HG03460 (cell line): ENCODE results near the gene CLEC18B.
"Not testable (repeated sequence)": the region's sequence is repeated elsewhere in the genome, so short reads cannot be mapped to it uniquely, and the experiment has no call there.

Source experiments
- ATAC-seq: cut with Tn5 transposase; IDR thresholded peaks from one replicate; pipeline ENCODE4 v1.9.1; 2021; ENCODE audit not compliant: unreplicated experiment

Gene CLEC18B

GRCh38 chr16:74446866-74447265 lies 25.6 kb upstream of the CLEC18B start:
- ATAC-seq: no peak

DNA sequence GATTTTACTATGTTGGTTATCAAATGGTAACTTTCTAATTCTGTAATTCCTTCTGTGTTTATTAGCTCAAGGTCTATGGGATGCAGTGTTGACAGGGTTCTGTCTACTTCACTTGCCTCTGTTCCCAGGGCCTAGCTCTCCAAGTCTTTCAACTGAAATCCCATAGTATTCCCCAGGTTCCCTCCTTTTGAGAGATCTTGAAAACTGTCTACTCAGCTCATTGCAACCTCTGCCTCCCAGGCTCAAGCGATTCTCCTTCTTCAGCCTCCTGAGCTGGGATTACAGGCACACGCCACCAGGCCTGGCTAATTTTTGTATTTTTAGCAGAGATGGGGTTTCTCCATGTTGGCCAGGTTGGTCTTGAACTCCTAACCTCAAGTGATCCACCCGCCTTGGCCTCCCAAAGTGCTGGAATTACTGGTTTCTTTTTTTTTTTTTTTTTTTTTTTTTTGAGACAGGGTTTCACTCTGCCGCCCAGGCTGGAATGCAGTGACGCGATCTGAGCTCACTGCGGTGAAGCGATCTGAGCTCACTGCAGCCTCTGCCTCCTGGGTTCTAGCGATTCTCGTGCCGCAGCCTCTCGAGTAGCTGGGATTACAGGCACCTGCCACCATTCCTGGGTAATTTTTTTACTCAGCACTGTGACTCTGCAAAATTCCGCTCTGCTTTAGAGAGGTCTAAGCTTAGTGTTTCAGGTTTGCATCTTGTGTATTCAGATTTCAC lies 22.5 kb upstream of the CLEC18B start:
- ATAC-seq: not testable (repeated sequence)

DNA sequence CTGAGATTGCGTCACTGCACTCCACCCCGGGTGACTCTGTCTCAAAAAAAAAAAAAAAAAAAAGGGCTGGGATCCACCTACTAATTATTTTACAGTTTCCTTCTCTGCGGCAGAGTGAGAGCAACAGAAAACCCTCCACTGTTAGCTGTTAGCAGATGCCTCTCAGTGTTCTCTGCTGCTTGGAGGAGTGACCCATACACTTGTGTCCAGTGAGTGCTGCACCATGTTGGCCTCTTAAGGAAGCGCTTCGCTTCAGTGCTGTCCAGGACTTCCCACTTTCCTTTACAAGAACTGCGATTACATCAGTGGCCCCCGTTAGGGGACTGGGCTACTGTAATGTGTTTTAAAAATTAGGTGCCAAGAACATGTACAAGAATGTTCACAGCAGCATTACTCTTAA lies 18.4 kb upstream of the CLEC18B start:
- ATAC-seq: no peak

DNA sequence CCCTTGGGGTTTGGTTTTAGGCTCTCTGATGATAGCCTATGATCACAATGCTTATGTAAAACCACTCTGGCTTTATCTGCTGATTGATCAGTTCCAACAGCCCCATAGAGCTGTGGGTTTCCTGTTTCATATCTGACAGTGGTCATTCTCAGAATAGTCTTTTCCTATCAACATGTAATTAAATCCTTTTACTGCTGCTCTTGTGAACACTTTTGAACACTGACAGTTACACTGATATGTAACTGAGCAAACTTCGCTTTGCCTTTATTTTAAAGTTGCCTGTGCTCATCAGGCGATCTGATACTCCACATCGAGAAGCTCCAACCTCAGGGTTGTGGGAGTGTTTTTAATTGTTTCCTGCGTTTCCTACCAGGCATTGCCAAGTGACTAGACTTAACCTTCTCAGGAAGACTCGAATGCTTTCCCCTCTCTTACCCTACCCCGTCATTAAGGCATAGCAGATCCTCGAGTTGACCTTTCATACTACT lies 17.3 kb upstream of the CLEC18B start:
- no peak for ATAC-seq

- no peak for ATAC-seq
Measured at GRCh38 chr16:74431516-74431915, 10.2 kb upstream of the CLEC18B start.

DNA sequence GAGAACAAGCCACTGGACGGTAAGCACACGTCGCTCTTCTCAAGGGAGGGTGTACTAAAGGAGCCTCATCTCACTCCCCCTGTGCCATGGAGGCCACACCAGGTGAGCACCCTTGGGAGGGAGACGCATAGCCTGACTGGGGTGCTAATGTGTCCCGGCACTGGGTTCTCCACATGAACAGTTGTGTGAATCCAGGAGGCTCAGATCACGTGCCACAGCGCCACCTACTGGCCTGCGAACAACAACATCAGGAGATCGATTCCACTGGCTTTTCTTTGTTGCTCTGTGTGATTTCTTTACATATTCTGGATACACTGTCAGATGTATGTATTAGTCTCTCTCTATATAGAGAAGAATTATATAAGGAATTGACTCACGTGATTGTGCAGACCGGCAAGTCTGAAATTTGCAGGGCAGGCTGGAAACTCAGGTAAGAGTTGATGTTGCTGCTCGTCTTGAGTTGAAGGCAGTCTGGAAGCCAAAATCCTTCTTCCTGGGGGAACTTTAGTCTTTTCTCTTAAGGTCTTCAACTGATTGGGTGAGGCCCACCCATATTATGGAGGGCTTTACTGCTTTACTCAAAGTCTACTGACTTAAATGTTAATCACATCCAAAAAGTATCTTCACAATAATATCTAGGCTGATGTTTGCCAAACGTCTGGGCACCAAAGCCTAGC lies 8.9 kb upstream of the CLEC18B start:
- ATAC-seq: not testable (repeated sequence)

DNA sequence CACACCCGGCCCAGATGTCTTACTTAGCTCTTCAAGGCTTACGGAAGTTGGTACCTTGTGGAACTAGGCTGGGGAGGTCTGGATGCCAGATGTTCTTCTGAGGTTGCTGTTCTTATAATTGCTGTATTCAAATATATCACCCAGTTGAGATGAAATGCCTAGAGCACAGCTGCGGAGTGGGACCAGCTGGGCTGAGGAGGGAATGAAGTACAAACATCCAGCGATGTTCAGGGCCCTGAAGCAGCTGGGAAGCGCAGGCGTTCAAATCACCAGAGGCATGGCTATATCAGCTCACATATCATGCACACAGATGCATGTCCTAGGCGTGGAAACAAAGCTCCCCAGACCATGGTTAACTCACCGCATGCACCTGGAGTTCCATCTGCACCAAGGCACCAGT lies 7.2 kb upstream of the CLEC18B start:
- ATAC-seq: not testable (repeated sequence)

DNA sequence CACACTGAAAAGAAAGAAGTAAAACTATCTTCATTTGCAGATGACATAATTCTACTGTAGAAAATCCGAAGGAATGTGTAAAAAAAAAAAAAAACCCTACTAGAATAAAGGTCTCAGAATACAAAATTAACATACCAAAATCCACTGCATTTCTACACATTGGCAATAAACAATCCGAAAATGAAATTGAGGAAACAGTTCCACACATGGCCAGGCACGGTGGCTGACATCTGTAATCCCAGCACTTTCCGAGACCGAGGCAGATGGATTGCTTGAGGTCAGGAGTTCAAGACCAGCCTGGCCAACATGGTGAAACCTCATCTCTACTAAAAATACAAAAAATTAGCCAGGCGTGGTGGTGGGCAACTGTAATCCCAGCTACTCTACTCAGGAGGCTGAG lies 4.5 kb upstream of the CLEC18B start:
- ATAC-seq: not testable (repeated sequence)

- ATAC-seq: not testable (repeated sequence)
Measured at GRCh38 chr16:74423721-74424120, 2.4 kb upstream of the CLEC18B start.

DNA sequence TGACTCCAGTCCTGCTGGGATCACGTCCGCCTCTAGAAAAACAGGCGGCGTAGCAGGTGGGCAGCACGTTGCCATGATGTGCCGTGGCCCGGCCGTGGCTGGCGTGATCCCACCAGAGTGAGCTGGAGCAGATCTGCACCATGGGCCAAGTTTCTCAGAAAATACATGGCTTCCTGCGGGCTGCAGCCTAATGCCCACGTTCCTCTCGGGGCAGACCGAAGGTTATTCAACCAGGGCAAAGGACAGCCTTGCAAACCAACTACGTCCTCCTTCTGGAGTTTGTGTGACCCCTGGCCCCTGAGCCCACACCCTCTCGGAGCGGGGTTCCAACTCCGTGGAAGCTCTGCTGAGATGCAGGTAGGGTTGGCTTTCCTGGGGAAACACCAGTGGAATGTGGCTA lies 808 bp upstream of the CLEC18B start:
- ATAC-seq: not testable (repeated sequence)

GRCh38 chr16:74421482-74421785 lies 156 bp upstream of the CLEC18B start:
- ATAC-seq: not testable (repeated sequence)

GRCh38 chr16:74419811-74420210 lies 1.5 kb downstream of the CLEC18B start:
- not testable (repeated sequence) for ATAC-seq

- not testable (repeated sequence) for ATAC-seq
Measured at GRCh38 chr16:74417897-74418296, 3.4 kb downstream of the CLEC18B start.

DNA sequence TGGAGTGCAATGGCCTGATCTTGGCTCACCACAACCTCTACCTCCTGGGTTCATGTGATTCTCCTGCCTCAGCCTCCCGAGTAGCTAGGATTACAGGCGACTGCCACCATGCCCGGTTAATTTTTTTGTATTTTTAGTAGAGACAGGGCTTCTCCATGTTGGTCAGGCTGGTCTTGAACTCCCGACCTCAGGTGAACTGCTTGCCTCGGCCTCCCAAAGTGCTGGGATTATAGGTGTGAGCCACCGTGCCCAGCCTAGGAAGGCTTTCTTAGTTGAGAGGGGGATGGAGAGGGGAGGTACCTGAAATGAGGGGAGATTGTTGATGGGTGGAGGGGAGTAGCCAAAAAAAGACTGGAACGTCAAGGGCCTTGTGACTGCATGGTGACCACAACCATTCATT lies 7.4 kb downstream of the CLEC18B start:
- ATAC-seq: not testable (repeated sequence)

DNA sequence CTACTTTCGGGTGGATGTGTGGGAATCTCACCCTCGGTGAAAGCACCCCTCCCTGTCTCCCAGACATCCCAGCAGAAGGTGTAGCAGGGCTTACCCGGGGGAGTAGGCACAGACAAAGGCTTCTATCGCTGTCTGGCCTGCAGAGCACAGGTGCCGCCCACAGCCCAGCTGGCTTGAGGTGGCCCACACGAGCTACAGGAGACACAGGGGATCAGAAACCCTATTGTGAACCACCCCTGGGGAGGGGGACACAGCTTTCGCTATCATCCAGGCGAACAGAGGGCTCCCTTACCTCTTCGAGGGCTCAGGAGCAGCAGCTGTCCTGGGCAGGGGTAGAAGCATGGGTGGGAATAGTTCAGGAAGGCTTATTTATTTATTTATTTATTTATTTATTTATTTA lies 7.8 kb downstream of the CLEC18B start:
- not testable (repeated sequence) for ATAC-seq

DNA sequence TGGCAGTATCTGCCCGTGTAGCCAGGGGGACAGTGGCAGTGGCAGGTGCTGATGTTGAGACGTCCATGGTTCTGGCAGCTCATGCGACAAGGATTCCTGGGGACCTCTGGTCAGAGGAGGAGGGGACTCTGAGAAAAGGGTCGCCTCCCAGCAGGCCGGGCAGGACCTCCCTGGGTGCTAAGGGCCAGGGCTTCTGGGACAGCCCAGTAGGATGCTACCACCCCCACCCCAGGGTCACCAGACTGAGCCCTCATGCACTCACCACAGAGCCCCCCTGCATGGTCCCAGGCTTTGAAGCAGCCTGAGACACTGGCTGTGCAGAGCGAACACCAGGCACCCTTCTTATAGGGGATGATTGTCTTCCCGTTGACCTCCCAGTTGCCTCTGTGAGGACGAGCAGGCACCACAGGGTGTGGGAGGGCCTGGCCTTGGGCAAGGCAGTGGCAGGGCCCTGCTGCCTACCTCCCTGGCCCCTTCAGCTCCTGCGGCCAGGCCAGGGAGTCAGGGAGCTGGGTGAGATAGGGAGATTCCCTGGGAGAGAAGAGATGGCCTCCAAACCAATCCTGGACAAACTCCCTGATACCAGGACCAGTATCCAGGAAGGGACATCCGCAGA lies 8.4 kb downstream of the CLEC18B start:
- not testable (repeated sequence) for ATAC-seq

- not testable (repeated sequence) for ATAC-seq
Measured at GRCh38 chr16:74412138-74412774, 9.0 kb downstream of the CLEC18B start.

DNA sequence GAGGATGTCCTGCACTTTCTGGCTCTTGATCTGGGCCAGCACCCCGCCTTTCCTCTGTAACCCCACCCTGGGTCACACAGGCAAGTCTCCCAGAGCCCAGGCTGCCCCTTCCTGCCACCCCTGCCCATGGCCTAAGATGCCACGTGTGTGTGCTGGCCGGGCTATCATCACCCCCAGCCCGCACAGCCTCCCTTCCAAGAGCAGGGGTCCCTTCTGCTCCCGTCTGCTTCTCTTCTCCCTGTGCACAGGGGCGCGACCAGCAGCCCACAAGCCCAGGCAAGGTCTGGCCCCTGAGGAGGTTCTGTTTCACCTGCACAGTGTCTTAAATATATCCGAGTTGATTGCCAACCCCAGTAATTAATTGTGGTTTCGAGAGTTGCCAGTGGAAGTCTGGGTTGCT lies 10.3 kb downstream of the CLEC18B start:
- ATAC-seq: not testable (repeated sequence)

DNA sequence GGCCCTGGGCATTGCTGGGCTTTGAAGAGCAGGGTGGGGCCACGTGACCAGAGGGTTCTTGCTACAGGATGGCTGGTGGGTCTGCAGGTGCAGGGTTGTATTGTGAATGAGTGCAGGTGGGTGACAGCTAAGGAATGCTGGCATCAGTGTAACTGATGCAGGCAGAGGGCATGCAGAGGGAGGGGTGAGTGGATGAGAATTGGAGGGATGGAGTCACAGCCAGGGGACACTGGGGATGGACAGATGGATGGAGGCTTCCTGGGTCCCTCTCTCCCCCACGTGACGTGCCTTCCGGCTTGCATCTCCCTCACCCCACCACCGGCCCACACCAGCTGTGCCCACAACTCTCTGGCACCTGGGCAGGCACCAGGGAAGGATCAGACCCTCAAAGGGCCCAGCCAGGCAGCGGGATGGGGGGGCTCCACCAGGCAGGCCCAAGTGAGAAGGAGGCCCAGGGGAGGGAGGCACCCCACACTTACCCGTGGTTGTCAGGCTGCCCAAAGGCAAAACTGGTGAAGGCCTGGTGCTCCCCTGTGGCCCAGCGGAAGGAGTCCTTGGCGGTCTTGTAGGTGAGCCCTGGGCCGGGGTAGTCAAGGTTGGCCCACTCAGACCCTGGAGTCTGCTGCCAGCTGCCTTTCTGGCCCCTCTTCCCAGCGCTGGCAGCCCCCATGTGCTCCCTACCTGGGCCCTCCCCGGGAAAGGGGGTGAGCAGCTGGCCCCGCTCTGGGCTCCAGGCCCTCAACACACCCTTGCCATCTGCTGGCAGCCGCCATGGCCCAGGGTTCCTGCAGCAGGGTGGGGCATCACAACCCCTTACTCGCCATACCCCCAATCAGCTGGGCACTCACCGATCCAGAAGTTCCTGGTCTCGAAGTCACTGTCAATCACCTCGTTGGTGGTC lies 11.0 kb downstream of the CLEC18B start:
- not testable (repeated sequence) for ATAC-seq

DNA sequence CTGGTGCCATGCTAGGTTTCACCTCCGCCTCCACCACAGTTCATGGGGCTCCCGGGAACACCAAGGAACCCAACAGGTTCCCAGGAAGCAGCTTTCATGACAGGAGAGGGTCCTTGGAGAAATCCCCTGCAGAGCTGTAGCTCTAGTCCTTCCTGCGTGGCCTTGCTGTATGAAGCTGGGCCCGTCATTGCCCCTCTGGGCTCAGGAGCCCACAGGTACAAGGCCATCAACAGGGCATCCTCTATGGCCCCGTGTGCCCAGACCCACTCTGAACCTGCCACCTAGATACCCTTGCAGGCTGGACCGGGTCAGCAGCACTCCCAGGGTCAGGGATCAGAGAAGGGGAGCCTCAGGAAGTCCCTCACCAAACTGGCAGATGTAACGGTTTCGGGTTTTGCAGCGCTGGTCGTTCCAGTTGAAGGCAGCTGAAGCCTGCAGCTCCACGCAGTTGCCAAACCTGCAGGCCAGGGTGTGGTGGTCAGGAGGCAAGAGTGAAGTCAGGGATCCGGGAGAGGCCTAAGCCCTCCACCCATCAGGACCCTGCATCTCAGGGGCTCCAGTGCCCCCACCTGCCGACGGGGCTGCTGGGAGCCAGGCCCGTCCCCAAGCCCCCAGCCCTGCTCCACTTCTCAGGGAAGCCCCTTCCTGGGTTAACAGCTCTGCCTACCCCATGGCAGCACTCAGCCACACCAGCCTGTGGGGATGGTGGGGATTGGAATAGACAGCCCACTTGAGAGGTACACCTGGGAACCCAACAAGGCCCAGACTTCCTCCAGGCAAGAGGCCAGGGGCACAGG lies 11.9 kb downstream of the CLEC18B start:
- ATAC-seq: not testable (repeated sequence)
